ENCODE measurements around the gene NEO1.

The NEO1 gene, protein sequence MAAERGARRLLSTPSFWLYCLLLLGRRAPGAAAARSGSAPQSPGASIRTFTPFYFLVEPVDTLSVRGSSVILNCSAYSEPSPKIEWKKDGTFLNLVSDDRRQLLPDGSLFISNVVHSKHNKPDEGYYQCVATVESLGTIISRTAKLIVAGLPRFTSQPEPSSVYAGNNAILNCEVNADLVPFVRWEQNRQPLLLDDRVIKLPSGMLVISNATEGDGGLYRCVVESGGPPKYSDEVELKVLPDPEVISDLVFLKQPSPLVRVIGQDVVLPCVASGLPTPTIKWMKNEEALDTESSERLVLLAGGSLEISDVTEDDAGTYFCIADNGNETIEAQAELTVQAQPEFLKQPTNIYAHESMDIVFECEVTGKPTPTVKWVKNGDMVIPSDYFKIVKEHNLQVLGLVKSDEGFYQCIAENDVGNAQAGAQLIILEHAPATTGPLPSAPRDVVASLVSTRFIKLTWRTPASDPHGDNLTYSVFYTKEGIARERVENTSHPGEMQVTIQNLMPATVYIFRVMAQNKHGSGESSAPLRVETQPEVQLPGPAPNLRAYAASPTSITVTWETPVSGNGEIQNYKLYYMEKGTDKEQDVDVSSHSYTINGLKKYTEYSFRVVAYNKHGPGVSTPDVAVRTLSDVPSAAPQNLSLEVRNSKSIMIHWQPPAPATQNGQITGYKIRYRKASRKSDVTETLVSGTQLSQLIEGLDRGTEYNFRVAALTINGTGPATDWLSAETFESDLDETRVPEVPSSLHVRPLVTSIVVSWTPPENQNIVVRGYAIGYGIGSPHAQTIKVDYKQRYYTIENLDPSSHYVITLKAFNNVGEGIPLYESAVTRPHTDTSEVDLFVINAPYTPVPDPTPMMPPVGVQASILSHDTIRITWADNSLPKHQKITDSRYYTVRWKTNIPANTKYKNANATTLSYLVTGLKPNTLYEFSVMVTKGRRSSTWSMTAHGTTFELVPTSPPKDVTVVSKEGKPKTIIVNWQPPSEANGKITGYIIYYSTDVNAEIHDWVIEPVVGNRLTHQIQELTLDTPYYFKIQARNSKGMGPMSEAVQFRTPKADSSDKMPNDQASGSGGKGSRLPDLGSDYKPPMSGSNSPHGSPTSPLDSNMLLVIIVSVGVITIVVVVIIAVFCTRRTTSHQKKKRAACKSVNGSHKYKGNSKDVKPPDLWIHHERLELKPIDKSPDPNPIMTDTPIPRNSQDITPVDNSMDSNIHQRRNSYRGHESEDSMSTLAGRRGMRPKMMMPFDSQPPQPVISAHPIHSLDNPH (N-terminal part only)

DNA sequence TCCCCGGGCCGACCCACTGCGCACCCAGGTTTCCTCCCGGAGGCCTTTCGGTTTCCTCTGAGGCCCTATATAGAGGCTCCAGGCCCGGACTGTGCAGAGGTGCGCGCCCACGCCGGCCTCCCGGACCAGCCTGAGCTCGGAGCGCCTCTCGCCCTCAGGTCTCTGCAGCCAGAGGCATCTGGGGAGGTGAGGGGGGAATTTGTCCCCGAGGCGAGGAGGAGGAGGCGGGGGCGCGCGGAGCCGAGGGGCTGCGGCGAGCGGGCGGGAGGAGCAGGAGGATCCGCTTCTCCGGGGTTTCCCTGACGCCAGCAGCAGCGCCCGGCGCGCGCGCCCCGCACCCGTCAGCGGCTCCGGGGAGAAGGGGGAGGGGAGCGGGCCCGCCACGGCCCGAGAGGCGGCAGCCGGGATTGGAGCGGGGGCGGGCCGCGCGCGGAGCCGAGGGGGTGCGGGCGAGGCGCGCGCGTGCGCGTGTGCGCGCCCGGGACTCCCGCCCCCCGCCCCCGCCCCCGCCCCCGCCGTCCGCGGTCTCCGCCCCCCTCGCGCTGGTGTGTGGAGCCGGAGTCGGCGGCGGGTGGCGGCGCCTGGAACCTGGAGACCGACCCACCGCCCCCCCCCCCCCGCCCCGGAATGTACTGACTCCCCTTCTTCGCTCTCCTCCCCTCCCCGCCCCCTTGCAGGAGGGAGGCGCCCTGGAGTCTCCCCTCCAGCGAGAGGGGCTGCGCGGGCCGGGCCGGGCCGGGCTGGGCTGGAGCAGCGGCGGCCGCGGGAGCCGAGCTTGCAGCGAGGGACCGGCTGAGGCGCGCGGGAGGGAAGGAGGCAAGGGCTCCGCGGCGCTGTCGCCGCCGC is at the start of gene NEO1:
NEO1 (plus strand) TSS at position 657 of the 846 bp plus-strand sequence. CDS start 213 bp downstream, outside the sequence.
- DNase-seq (ENCODE audit: low read depth in 2 of 2, low spot score in 1 of 2): peak; percentile 27 to 59

DNA sequence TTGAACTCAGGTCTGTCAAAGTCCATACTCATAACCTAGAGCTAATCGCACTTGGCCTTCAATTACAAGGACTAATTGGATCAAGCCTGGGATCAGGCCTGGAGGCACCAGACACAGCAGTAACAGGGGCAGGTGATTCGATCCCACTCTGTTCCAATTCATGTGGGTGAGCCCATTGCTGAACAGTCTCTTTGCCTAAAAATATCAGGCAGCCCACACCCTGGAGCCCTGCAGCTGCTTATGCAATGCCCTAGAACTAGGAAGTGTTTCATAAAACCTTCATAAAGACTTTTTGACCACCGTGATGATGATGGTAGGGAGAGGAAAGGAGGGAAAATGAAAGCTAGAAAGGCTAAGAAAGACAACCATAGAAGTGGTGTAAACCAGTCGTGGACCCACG is 47.8 kb upstream of the NEO1 start:
- no peak for DNase-seq (ENCODE audit: low read depth in 2 of 2, low spot score in 1 of 2)

DNA sequence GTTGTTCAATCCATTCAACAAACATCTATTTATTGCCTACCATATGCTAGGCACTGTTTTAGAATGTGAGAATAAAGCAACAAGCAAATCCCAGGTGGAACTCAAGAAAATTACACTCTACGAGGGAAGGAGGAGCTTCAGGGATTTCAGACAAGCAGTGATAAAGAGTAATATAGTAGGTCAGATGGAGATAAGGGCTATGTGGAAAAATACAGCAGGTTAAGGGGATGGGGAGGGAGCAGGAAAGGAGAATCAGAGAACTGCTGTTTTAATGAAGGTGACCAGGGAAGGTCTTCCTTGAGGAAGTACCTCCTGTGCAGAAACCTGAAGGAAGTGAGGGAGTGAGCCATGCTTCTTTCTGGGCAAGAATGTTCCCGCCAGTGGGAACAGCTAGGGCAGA is 47.2 kb upstream of the NEO1 start:
- no peak for DNase-seq (ENCODE audit: low read depth in 2 of 2, low spot score in 1 of 2)

DNA sequence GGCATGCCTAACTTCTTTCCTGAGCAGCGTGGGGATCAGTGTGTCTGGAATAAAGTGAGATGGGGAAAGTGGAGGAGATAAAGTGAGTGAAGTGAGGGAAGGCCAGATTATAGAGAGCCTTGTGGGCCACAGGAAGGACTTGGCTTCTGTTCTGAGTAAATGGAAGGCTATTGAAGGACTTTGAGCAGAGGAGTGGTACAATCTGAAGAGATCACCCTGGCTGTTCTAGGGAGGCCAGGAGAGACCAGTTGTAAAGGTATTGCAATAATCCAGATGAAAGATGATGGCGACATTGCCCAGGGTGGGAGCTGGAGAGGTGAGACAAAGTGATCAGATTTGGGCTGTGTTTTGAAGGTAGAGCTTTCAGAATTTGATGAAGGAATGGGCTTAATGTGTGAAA is 46.8 kb upstream of the NEO1 start:
- no peak for DNase-seq (ENCODE audit: low read depth in 2 of 2, low spot score in 1 of 2)

DNA sequence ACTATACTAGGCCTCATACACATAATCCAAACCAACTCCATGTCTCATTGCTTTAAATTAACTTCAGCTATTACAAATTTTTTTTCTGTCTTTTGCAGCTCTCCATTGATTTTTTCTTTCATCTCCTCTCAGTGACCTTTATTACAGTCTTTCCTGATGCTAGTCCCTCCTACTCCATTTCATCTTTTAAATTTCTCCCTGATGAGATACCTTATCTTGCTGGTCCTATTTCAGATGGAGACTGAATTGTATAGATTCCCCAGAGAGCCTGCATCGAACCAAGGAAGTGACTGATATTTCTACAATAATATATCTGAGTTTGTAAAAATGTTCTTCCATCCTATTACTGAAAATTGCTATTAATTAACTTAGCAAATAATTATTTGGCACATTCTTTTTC is 45.7 kb upstream of the NEO1 start:
- no peak for DNase-seq (ENCODE audit: low read depth in 2 of 2, low spot score in 1 of 2)

DNA sequence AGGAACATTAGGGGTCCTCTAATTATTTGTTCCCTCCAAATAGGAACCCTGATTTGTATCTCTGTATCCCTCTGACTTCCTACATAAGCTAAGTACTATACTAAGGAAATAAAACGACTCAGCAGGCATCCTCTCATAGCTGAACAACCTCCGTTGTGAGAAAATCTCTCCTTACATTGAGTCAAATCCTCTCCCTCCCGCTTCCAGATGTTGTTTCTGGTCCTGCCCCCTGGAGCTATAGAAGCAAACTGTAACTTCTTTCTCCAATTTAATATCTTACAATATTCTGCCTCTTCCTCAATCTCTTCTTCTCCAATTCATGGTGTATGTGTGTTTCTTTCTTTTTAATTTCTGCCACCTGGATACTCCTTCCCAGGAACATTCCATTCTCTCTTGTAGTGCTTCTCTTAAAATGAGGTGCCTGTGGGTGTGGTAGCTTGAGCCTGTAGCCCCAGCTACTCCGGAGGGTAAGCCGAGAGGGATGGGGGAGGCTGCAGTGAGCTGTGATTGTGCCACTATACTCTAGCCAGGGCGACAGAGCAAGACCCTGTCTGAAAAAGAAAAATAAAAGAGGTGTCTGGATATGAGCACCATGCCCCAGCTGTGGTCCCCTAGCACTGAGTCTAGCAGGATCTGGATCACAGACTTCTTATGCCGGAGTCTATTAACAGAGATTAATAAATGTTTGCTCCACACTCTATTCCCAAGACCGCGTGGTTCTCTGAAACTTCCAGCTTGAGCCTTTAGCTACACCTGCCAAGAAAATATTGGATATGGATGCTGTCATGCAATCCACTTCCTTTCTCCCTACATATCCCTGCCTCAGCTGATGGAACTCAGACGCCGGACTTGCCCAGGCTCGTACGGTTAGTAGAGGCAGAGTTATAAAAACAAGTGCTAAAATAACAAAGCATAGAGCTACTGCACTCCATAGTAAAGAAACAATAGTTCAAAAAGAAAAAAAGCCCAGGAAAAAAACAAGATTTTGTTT is 42.9 kb upstream of the NEO1 start:
- no peak for DNase-seq (ENCODE audit: low read depth in 2 of 2, low spot score in 1 of 2)

DNA sequence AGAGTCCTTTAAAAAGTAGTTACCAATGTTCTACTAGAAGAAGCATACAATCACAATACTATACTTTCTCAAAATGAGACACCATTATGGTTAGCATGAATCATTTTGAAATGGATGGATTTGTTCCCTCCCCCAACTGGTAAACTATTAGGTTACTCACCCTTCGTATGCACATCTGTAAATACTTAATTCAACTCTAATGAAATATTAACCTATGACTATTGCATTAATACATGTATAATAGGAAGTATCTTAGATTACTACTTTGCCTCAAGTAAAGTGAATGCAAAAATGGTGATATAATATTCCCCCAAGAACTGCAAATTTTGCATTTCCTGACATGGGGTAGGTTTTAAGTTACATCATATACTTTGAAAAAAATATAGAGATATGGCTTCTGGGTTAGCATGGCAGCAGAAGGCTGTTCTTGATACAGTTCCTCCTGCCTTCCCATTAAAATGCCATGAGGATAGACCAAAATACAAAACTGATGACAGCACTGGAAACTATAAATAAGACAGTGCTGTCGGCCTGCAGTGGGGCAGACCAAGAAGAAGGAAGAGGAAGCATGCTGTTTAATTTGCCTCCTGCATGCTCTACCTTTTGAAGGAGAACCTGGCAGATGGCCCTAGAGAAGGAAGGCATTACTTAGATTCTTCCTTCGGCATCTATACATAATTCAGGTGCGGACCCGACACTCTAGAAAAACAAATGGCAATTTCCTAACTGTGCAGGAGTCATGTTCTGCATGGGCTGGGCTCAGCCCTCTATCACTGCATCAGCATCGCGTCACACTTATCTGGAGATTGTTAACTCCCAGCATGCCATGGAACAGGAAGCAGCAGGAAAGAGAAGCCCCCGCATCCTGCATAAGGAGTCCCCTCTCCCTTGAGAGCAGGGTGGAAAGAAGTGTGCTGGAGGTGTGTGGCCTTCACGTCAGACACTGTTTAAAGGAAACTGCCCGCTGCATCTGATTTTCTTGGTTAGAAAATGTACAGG is 41.8 kb upstream of the NEO1 start:
- no peak for DNase-seq (ENCODE audit: low read depth in 2 of 2, low spot score in 1 of 2)

DNA sequence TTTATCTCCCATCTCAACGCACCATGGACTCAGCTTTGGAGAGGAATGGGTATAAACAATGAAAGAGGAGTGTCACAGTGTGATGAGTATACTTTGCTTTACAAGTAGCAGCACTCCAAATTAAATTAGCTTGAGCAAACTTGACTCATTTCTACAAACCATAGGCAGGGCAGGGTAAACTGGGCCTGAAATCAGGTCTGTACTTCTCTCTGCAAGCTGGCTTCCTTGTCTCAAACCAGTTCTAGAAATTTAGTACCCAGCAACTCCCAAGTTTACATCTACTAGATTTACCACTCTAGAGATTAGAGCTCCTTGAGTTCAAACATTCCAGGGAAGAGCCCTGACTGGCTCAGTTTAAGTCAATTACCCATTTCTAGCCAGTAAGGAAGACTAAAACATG is 37.4 kb upstream of the NEO1 start:
- DNase-seq (ENCODE audit: low read depth in 2 of 2, low spot score in 1 of 2): no peak

DNA sequence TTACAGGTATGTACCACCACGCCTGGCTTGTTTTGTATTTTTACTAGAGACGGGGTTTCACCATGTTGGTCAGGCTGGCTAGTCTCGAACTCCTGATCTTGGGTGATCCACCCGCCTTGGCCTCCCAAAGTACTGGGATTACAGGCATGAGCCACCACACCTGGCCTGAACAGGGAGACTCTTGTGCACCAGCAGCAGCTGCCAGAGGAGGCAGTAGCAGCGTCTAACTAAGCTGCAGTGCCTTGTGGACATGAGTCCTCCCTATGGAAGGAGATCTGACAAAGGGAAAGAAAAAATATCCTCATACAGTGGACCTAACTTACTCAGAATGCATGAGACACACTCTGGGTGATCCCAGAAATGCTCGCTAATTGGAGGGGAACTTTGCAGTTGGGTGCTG is 36.8 kb upstream of the NEO1 start:
- no peak for DNase-seq (ENCODE audit: low read depth in 2 of 2, low spot score in 1 of 2)

DNA sequence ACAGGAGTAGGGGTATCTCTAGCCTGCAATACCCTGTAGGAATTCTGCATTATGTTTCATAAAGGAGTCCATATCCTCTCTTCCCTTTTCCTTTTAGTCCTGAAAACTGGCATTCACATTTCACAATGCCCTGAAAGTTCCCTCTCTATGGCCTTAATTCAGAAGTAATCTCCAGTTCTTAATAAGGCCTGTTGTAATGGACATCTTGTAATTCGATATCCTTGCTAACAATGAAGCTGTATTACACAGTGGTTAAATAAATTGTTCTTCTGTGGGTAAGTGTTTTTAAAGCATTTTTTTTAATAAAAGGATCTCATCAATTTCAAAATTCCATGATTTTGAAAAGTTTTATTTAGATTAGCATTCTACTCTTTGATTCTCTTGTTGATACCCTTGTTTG is 34.3 kb upstream of the NEO1 start:
- DNase-seq (ENCODE audit: low read depth in 2 of 2, low spot score in 1 of 2): no peak

DNA sequence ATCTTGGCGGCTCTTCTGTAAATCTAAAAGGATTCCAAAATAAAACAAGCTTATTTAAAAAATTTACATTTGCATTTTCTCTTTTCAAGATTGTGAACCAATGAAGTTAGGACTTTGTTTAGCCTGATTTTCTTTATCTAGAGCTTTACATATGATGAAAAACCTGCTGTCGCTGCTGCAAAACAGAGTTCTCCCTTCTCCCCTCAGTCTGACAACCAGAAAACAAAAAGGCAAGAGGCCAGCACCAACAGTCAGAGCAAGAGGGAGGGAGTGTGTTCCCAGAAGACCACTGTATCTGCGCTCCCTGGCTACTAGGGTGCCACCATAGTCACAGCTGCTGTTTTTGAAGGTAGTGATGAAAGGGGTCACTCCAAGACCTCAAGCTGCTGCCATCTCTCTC is 33.1 kb upstream of the NEO1 start:
- DNase-seq (ENCODE audit: low read depth in 2 of 2, low spot score in 1 of 2): no peak

DNA sequence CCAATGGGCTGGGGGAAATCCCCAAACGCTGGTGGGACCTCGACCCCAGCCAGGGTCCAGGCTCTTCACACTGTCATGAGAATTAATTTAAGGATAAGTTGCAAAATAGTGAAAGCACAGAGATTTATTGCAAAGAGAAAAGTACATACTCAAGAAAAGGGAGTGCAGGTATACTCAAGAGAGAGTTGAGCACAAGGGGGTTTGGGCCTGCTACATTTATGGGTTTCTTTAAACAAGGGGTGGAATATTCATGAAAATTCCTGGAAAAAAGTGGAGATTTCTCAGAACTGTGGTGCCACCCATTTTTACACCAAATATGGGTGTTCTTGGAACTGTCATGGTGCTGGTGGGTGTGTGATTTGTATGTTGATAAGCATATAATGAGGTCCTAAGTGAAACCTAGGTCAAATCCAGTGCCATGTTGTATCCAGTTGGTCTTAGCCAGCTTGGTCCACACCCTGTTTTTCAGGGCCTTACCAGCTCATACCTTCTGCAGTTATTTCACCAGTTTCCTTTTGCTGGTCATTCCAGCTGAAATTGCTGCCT is 32.6 kb upstream of the NEO1 start:
- DNase-seq (ENCODE audit: low read depth in 2 of 2, low spot score in 1 of 2): no peak

DNA sequence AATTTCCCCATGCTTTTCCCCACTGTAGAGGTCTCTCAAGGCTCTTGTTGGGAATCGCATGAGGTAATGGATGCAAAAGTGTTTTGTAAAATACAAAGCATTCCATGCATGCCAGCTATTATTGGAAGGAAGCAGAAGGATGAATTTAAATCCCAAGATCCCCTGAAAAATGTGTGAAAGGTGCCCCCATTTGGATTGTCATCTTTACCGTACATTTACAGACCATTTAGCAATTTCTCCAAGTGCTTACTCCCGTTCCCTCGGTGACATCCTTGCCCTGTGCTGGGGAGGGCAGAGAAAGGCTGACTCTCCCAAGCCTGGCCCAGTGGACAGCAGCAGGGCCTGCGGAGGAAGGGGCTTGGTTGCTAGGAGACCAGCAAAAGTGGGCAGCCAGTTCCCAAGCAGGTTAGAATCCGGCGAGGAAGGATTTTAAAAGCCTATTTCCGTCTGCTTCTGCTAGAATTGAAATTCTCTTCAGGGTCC is 31.1 kb upstream of the NEO1 start:
- DNase-seq (ENCODE audit: low read depth in 2 of 2, low spot score in 1 of 2): no peak

DNA sequence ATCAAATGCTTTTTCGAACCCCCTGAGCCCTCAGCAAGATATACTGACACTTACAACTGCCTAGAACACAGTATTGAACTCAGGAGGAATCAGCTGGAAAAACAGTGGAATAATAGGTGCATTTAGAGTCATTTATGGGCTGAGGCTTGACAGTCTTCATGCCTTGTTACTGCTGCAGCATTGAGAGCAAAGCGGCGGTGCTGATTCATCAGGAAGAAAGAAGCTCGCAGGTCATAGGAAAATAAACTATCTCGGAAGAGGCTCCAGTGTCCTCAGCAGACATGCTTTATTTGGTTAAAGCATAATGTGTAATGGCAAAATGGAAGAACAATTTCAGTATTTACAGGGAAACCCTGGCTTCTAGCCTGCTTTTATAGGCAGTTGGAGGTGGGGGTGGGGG is 30.1 kb upstream of the NEO1 start:
- no peak for DNase-seq (ENCODE audit: low read depth in 2 of 2, low spot score in 1 of 2)

DNA sequence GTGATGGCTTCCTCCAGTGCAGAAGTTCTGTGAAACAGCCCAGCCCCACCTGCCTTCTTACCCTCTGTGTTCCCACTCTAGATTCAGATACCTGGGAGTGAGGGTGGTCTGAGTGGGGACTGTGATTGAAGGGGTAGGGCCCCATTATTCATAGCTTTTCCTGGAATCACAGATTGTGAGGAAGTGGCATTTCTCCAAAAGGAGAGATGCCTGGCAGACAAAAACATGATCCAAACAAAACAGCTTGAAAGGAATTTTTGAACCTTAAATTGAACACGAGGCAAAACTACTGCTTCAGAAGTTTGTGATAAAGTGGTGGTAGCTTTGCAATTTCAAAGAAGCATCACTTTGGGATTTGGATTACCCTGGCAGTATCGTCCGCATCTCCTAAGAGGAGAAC is 29.2 kb upstream of the NEO1 start:
- DNase-seq (ENCODE audit: low read depth in 2 of 2, low spot score in 1 of 2): no peak

DNA sequence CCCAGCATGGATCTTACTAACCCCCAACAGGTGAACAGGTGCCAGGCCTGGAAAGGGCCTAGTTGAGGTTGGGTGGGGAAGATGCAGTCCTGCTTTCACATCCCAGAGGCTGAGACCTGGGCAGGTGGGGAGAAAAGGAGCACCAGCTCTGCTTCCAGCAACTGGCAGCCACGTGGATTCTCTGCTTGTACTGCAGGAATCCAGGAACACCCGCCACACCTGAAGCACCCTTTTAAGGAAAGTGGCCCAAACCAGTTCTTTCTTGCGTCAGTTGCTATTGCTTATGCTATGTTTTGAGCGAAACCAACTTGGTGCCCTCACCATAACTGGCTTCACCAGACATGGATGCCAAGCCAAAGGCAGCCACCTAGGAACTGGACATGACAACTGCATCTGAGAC is 28.1 kb upstream of the NEO1 start:
- no peak for DNase-seq (ENCODE audit: low read depth in 2 of 2, low spot score in 1 of 2)

DNA sequence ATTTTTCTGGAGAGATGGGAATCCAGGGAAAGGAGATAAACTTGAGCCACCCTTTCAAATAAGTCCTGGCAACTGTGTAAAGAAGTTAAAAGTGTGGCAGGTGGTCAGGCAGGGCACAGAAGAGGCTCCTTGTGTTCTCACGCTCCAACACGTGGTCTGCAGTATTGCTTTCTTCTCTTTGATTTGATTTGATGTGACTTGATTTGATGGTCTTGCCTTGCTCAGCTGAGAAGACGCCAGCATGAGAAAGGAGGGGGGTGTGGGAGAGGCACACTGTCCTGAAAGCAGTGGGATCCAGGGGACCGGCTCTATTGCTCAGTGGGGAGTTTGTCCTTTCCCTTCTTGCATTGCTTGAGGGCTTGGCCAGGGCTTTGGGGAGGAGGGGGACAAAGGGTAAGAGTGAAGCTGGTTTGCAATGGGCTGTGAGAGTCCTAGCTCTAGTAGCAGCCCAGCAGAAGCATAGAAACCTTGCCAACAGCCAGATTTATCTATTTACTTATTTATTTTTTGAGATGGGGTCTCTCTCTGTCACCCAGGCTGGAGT is 25.7 kb upstream of the NEO1 start:
- no peak for DNase-seq (ENCODE audit: low read depth in 2 of 2, low spot score in 1 of 2)
